Liver (tissue), 9 donors: Measurements from ENCODE around the gene COL11A1. TPM values are rescaled to one million over a fixed set of nuclear protein-coding genes. Genes with fewer than 3 reads are reported as not detected.

ENCODE experiments used
- DNase-seq: peaks from one replicate; pipeline ENCODE4 v3.0.0-alpha.2; 2017; ENCODE audit warnings: low spot score
- H3K27ac ChIP-seq, 2 donors: one replicate each; pipeline ENCODE4 v1.7.0; 2013; ENCODE audit warnings: inconsistent platforms in 2 of 2, low read length in 2 of 2, control low read depth in 1 of 2, low read depth in 1 of 2, mild to moderate bottlenecking in 1 of 2
- H3K27me3 ChIP-seq, 4 donors: one replicate each; pipeline versions ENCODE4 v1.6.1 to v1.7.0; 2013; ENCODE audit warnings: low read length in 3 of 4, inconsistent platforms in 1 of 4, mild to moderate bottlenecking in 1 of 4, moderate library complexity in 1 of 4; ENCODE audit not compliant: control insufficient read depth in 4 of 4, insufficient read depth in 4 of 4
- H3K36me3 ChIP-seq, 4 donors: one replicate each; pipeline versions ENCODE4 v1.6.1 to v1.7.0; 2013; ENCODE audit warnings: low read length in 3 of 4, mild to moderate bottlenecking in 3 of 4, low read depth in 1 of 4, moderate library complexity in 1 of 4; ENCODE audit not compliant: control insufficient read depth in 4 of 4, insufficient read depth in 3 of 4
- H3K4me1 ChIP-seq, 4 donors: one replicate each; pipeline versions ENCODE4 v1.6.1 to v1.7.0; 2013; ENCODE audit warnings: low read length in 3 of 4, mild to moderate bottlenecking in 3 of 4, moderate library complexity in 1 of 4; ENCODE audit not compliant: control insufficient read depth in 4 of 4, insufficient read depth in 4 of 4
- H3K4me3 ChIP-seq, 3 donors: one replicate each; pipeline versions ENCODE4 v1.6.1 to v1.7.0; 2013; ENCODE audit warnings: low read length in 3 of 3, control low read depth in 1 of 3, low read depth in 1 of 3, mild to moderate bottlenecking in 1 of 3
- H3K9ac ChIP-seq, 2 donors: one replicate each; pipeline ENCODE4 v1.7.0; 2013; ENCODE audit warnings: low read length in 2 of 2, mild to moderate bottlenecking in 2 of 2, moderate library complexity in 2 of 2, control low read depth in 1 of 2, low read depth in 1 of 2
- H3K9me3 ChIP-seq, 4 donors: one replicate each; pipeline versions ENCODE4 v1.6.1 to v1.7.0; 2013; ENCODE audit warnings: low read length in 3 of 4; ENCODE audit not compliant: control insufficient read depth in 4 of 4
- ATF3 ChIP-seq: IDR thresholded peaks from 2 replicates; pipeline ENCODE4 v1.6.1; 2016; ENCODE audit warnings: antibody characterized with exemption
- CTCF ChIP-seq: fragments of 150-350 bp; IDR thresholded peaks from 2 replicates; pipeline ENCODE4 v1.5.1; 2017; ENCODE audit warnings: improper control_type of control experiment, low read depth, low read length; ENCODE audit not compliant: missing input control
- EGR1 ChIP-seq, 2 donors: IDR thresholded peaks; 2 replicates each; pipeline ENCODE4 v1.6.1; 2016 to 2018; ENCODE audit warnings: antibody characterized with exemption in 2 of 2, low read depth in 2 of 2
- FOXA1 ChIP-seq: IDR thresholded peaks from 2 replicates; pipeline ENCODE4 v1.6.1; 2016; ENCODE audit warnings: antibody characterized with exemption
- GABPA ChIP-seq, 2 donors: IDR thresholded peaks in 1 of 2; conservative IDR thresholded peaks in 1 of 2; 2 replicates each; pipeline ENCODE4 v1.6.1; 2016; ENCODE audit warnings: antibody characterized with exemption in 2 of 2, mild to moderate bottlenecking in 1 of 2, moderate library complexity in 1 of 2
- HNF4G ChIP-seq: IDR thresholded peaks from 2 replicates; pipeline ENCODE4 v1.6.1; 2016; ENCODE audit warnings: antibody characterized with exemption
- JUND ChIP-seq, 2 donors: IDR thresholded peaks; 2 replicates each; pipeline ENCODE4 v1.6.1; 2016; ENCODE audit warnings: antibody characterized with exemption in 2 of 2
- MAX ChIP-seq: IDR thresholded peaks from 2 replicates; pipeline ENCODE4 v1.6.1; 2016; ENCODE audit warnings: antibody characterized with exemption
- NR2F2 ChIP-seq: IDR thresholded peaks from 2 replicates; pipeline ENCODE4 v1.6.1; 2016; ENCODE audit warnings: antibody characterized with exemption
- RAD21 ChIP-seq, 2 donors: IDR thresholded peaks; 2 replicates each; pipeline ENCODE4 v1.6.1; 2016; ENCODE audit warnings: antibody characterized with exemption in 2 of 2, mild to moderate bottlenecking in 2 of 2
- REST ChIP-seq: IDR thresholded peaks from 2 replicates; pipeline ENCODE4 v1.6.1; 2016; ENCODE audit warnings: antibody characterized with exemption, mild to moderate bottlenecking
- RXRA ChIP-seq, 2 donors: IDR thresholded peaks; 2 replicates each; pipeline ENCODE4 v1.6.1; 2017 to 2018; ENCODE audit warnings: antibody characterized with exemption in 2 of 2, mild to moderate bottlenecking in 1 of 2
- TAF1 ChIP-seq: conservative IDR thresholded peaks from 2 replicates; pipeline ENCODE4 v1.6.1; 2016; ENCODE audit warnings: antibody characterized with exemption, mild to moderate bottlenecking
- YY1 ChIP-seq: IDR thresholded peaks from 2 replicates; pipeline ENCODE4 v1.6.1; 2016; ENCODE audit warnings: antibody characterized with exemption, mild to moderate bottlenecking
- WGBS: extraction: QIAGEN DNeasy Blood & Tissue Kit; methylation state at CpG from one replicate; pipeline ENCODE4 v1.1.7; 2013; 5-methylcytosine and 5-hydroxymethylcytosine counted together
- polyA plus RNA-seq, 2 donors: library from polyadenylated mRNA; stranded (reverse) in 1 of 2; unstranded in 1 of 2; fragments of 200-250 nt in 1 of 2; fragments of >200 nt in 1 of 2; fragmentation: Nextera tagmentation in 1 of 2; extraction: Ambion mirVana in 1 of 2; gene quantifications; one replicate each; pipeline versions ENCODE4 v1.2.1 to v1.2.3, GENCODE V29; 2013 to 2015
- total RNA-seq, 2 donors: library from RNA; depleted of rRNA; stranded (reverse); fragments of >200 nt; gene quantifications; one replicate each; pipeline ENCODE4 v1.2.3, GENCODE V29; 2014
- donor health status: healthy.
- donor health status: healthy.
- donor health status: healthy.
- donor health status: healthy.
- donor health status: healthy.

The COL11A1 gene
- total and polyA plus RNA-seq, 4 donors = 0.01 to 0.42 TPM; not detected in 2

GRCh38 chr1:103074224-103074623, 34.1 kb downstream of the COL11A1 start:
- H3K36me3 ChIP-seq = no peaks in the 10 kb centered on the region
- no peak for DNase-seq
- no peak overlapping the region for H3K27ac ChIP-seq
- no peaks in the 10 kb centered on the region for H3K27me3 ChIP-seq
- H3K9ac ChIP-seq = no peak overlapping the region
- no peaks in the 10 kb centered on the region for H3K4me1 ChIP-seq
- no peak overlapping the region for H3K4me3 ChIP-seq
- no peak for TF ChIP-seq REST
- 81% methylated on average over 6 of the region's 6 CpGs for WGBS
- no peaks in the 10 kb centered on the region for H3K9me3 ChIP-seq

GRCh38 chr1:103069201-103069600, 39.1 kb downstream of the COL11A1 start:
- Histone ChIP-seq H3K27me3 (no peaks in the 10 kb centered on the region), H3K4me3 (no peak overlapping the region), H3K9me3 (no peaks in the 10 kb centered on the region), H3K36me3 (no peaks in the 10 kb centered on the region), H3K4me1 (no peaks in the 10 kb centered on the region), H3K27ac (no peak overlapping the region), H3K9ac (no peak overlapping the region)
- no peak for DNase-seq
- TF ChIP-seq HNF4G (no peak), RAD21 (IDR thresholded peaks at IDR 0.05) (no peak), MAX (no peak), RXRA (IDR thresholded peaks at IDR 0.05) (no peak), ATF3 (no peak), CTCF (no peak), GABPA (IDR thresholded peaks at IDR 0.05 in 1 of 2, conservative IDR thresholded peaks at IDR 0.05 in 1 of 2) (no peak), JUND (IDR thresholded peaks at IDR 0.05) (no peak), TAF1 (no peak), EGR1 (IDR thresholded peaks at IDR 0.05; ENCODE audit: low read depth in 2 of 2) (no peak)
- 11% methylated on average over 2 of the region's 2 CpGs for WGBS

- DNase-seq = no peak
- no peak for TF ChIP-seq GABPA (IDR thresholded peaks at IDR 0.05 in 1 of 2, conservative IDR thresholded peaks at IDR 0.05 in 1 of 2)
- no peak for TF ChIP-seq TAF1
- TF ChIP-seq YY1 = no peak
- no peak for TF ChIP-seq NR2F2
- TF ChIP-seq FOXA1 = no peak
- no peak for TF ChIP-seq HNF4G
- TF ChIP-seq RXRA (IDR thresholded peaks at IDR 0.05) = no peak
- no peak for TF ChIP-seq ATF3
- TF ChIP-seq EGR1 (IDR thresholded peaks at IDR 0.05; ENCODE audit: low read depth in 2 of 2) = no peak
- no peak for TF ChIP-seq JUND (IDR thresholded peaks at IDR 0.05)
Observed at GRCh38 chr1:103063921-103064320, 44.4 kb downstream of the COL11A1 start.

More at GRCh38 chr1:103063921-103064320, 44.4 kb downstream of the COL11A1 start:
- no peaks in the 10 kb centered on the region for H3K36me3 ChIP-seq
- H3K27ac ChIP-seq = no peak overlapping the region
- H3K9ac ChIP-seq = no peak overlapping the region
- H3K9me3 ChIP-seq = no peaks in the 10 kb centered on the region
- no peaks in the 10 kb centered on the region for H3K4me1 ChIP-seq
- 66% methylated on average over 2 of the region's 2 CpGs for WGBS
- H3K4me3 ChIP-seq = no peak overlapping the region
- H3K27me3 ChIP-seq = no peaks in the 10 kb centered on the region
